ENCODE results near the gene LUZP2.

DNA sequence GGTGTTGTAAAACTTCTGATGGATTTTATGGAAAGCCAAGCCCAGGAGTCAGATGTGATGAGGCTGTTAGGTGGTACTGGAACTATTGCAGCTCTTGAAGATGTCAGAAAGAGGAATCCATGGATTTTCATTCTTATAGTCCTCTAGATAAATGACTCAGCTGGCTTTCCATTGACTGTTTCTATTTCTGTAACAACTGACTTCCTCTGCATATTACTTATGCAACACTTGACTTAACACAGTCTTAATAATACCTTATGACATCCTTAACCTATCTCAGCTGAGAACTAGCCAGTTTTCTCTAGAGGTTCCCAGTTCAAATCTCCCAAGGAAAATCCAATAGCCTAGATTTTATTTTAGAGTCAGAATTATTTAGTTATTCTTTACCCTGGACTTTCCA lies 263.8 kb downstream of the LUZP2 start:
- TF ChIP-seq, protein P1, sequence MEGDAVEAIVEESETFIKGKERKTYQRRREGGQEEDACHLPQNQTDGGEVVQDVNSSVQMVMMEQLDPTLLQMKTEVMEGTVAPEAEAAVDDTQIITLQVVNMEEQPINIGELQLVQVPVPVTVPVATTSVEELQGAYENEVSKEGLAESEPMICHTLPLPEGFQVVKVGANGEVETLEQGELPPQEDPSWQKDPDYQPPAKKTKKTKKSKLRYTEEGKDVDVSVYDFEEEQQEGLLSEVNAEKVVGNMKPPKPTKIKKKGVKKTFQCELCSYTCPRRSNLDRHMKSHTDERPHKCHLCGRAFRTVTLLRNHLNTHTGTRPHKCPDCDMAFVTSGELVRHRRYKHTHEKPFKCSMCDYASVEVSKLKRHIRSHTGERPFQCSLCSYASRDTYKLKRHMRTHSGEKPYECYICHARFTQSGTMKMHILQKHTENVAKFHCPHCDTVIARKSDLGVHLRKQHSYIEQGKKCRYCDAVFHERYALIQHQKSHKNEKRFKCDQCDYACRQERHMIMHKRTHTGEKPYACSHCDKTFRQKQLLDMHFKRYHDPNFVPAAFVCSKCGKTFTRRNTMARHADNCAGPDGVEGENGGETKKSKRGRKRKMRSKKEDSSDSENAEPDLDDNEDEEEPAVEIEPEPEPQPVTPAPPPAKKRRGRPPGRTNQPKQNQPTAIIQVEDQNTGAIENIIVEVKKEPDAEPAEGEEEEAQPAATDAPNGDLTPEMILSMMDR (conservative IDR thresholded peaks at IDR 0.05; ENCODE audit: low read length) = no peak
- TF ChIP-seq EZH2phosphoT487 (IDR thresholded peaks at IDR 0.05; ENCODE audit: borderline replicate concordance, low read depth, low read length) = no peak
